Measurements from ENCODE around the gene MBLAC1. TPM values are rescaled to one million over a fixed set of nuclear protein-coding genes. Genes with fewer than 3 reads are reported as not detected.

The MBLAC1 gene
- total RNA-seq, 4 donors from 2014 or later = 1.4 to 7.4 (median 3.1) TPM

DNA sequence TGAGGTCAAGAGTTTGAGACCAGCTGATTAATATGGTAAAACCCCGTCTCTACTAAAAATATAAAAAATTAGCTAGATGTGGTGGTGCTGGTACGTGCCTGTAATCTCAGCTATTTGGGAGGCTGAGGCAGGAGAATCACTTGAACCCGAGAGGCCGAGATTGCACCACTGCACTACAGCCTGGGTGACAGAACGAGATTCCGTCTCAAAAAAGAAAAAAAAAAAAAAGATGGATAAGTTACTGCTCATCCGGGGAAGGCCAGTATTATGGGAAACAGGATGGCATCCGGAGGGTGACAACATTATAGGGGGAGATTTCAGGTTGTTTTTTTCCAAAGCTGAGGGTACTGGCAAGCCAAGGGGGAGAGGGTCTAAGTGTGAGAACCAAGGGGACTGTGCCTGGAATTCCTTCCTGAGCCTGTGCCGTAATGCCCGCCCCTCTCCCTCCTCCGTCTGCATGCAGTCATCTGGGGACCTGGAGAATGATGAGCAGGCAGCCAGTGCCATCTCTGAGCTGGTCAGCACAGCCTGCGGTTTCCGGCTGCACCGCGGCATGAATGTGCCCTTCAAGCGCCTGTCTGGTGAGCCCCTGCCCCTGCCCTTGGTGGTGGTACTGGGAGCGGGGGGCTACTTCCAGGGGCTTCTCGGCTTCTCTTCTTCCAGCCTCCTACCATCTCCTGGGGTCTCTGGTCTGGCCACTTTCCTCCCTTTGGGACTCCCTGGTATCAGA, 26.3 kb downstream of the MBLAC1 start:
- intact Hi-C loops (cut with DNase I; ENCODE audit: low total_unique reads) (no loop called here), in situ Hi-C loops (cut with MboI; ENCODE audit: low sequenced_read_pairs in 4 of 4) (loop anchor here in 1 of 4 donors (25.0 kb wide), 1 partner anchor 184 kb away; no protein-coding TSS in a partner anchor)
- ATAC-seq (no peak), DNase-seq (no peak)
- Histone ChIP-seq H3K4me1 (peaks cover 17 to 21% of the 10 kb centered on the region in 2 donors), H3K4me3 (no peak overlapping the region), H3K36me3 (peaks cover 0 to 40% of the 10 kb centered on the region in 2 donors), H3K27me3 (no peaks in the 10 kb centered on the region), H3K27ac (no peak overlapping the region), H3K9me3 (no peaks in the 10 kb centered on the region)
- no peak for TF ChIP-seq POLR2A (IDR thresholded peaks at IDR 0.05)
- no peak for TF ChIP-seq CTCF (IDR thresholded peaks at IDR 0.05 in 4 of 5, conservative IDR thresholded peaks at IDR 0.05 in 1 of 5)

DNA sequence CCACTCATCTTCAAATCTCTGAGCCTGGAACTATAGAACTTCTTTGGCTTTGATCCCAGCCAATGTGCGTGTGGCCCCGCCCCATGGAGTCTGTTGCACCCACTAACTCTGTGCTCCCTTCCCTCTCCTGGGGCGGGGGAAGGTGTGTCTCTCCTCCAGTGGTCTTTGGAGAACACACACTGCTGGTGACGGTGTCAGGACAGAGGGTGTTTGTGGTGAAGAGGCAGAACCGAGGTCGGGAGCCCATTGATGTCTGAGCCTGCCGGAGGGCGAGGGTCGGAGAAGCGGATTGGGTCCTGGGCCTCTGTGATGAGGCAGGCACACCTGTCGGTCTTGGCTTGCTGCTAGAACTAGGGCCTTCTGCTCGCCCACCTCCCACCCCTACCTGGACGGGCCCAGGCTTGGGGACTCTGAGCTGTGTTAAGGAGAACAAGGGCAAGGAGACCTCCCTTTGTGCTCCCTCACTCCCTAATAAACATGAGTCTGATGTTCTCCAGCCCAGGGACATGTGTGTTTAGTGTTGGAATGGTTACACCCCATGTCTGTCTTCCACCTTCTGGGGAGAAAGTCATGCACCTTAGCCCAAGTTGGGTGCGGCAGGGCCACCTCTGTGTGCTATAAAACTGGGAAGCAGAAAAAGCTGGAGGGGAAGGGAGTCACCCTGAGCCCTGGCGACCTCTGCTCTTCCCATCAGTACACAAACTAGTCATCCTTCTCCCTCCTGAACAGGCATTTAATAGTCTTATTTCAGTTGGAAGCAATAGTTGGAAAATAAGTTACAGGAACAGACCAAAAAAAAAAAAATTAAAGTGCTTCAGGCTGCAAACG, 27.2 kb downstream of the MBLAC1 start:
- intact Hi-C loops (cut with DNase I; ENCODE audit: low total_unique reads) (no loop called here), in situ Hi-C loops (cut with MboI; ENCODE audit: low sequenced_read_pairs in 4 of 4) (loop anchor here in 1 of 4 donors (25.0 kb wide), 1 partner anchor 183 kb away; no protein-coding TSS in a partner anchor)
- H3K9me3 ChIP-seq = no peaks in the 10 kb centered on the region
- DNase-seq (no peak), ATAC-seq (no peak)
- TF ChIP-seq CTCF (IDR thresholded peaks at IDR 0.05 in 4 of 5, conservative IDR thresholded peaks at IDR 0.05 in 1 of 5) (no peak), POLR2A (IDR thresholded peaks at IDR 0.05) (no peak)
- peaks cover 0 to 40% of the 10 kb centered on the region in 2 donors for H3K36me3 ChIP-seq
- no peak overlapping the region for H3K27ac ChIP-seq
- no peaks in the 10 kb centered on the region for H3K27me3 ChIP-seq
- peaks cover 17 to 25% of the 10 kb centered on the region in 2 donors for H3K4me1 ChIP-seq
- H3K4me3 ChIP-seq = no peak overlapping the region

DNA sequence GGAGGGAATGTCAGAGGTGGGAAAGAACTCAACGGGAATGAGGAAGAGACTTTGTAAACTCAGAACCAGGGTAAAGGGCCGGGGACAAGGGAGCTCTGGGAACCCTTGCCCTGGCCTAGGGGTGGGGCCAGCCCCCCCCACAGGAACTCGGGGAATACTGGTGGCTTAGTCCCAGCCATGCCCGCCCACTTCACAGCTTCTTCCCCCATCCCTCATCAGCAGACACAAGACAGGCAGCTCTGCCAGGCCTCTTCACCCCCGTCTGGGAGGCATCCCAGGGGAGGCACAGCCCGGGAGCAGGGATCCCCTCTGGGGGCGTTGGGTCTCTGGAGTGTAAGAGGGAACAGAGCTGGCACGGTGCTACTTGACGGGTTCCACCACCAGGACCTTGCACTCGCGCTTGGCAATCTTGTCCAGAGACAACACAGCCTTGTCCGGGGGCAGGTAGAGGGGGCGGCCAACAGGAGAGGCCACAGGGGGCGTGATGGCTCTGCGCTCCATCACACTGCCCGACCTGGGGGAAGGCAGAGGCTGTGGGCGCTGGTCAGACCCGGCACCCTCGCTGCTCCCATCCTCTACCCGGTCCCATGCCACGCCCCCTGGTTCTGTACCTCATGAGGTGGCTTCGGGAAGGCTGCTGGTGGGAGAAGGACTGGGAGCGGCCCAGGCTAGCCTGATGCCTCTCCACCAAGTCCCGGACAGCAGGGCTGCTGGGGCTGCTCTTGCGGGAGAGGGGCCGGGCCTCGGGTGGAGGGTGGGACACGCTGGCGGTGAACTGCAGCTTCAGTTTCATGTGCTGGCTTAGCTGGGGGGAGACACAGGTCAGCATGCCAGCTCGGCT, 28.1 kb downstream of the MBLAC1 start:
- in situ Hi-C loops (cut with MboI; ENCODE audit: low sequenced_read_pairs in 4 of 4) (loop anchor here in 1 of 4 donors (25.0 kb wide), 1 partner anchor 182 kb away; no protein-coding TSS in a partner anchor), intact Hi-C loops (cut with DNase I; ENCODE audit: low total_unique reads) (no loop called here)
- peaks cover 0 to 40% of the 10 kb centered on the region in 2 donors for H3K36me3 ChIP-seq
- ATAC-seq (no peak), DNase-seq (no peak)
- no peaks in the 10 kb centered on the region for H3K9me3 ChIP-seq
- no peak overlapping the region for H3K4me3 ChIP-seq
- H3K27me3 ChIP-seq = no peaks in the 10 kb centered on the region
- H3K4me1 ChIP-seq = peaks cover 10 to 21% of the 10 kb centered on the region in 2 donors
- TF ChIP-seq CTCF (IDR thresholded peaks at IDR 0.05 in 4 of 5, conservative IDR thresholded peaks at IDR 0.05 in 1 of 5) (no peak), POLR2A (IDR thresholded peaks at IDR 0.05) (no peak)
- H3K27ac ChIP-seq = no peak overlapping the region

- Histone ChIP-seq H3K9me3 (no peaks in the 10 kb centered on the region), H3K4me3 (no peak overlapping the region), H3K36me3 (peaks cover 0 to 40% of the 10 kb centered on the region in 2 donors), H3K27me3 (no peaks in the 10 kb centered on the region), H3K27ac (no peak overlapping the region), H3K4me1 (peaks cover 6 to 17% of the 10 kb centered on the region in 2 donors)
- in situ Hi-C loops (cut with MboI; ENCODE audit: low sequenced_read_pairs in 4 of 4) (loop anchor here in 1 of 4 donors (25.0 kb wide), 1 partner anchor 182 kb away; no protein-coding TSS in a partner anchor), intact Hi-C loops (cut with DNase I; ENCODE audit: low total_unique reads) (no loop called here)
- DNase-seq (no peak), ATAC-seq (no peak)
- TF ChIP-seq CTCF (IDR thresholded peaks at IDR 0.05 in 4 of 5, conservative IDR thresholded peaks at IDR 0.05 in 1 of 5) = no peak
These were observed 29.0 kb downstream of the MBLAC1 start for GRCh38 chr7:100155553-100156317.
